LNCAP (cell line): Measurements from ENCODE around the gene PTPN4.

Experiments
- TF ChIP-seq, protein P1 (sequence below): fragments of 450-650 bp; IDR thresholded peaks from 2 replicates; pipeline ENCODE4 v1.5.1; 2017; ENCODE audit warnings: mild to moderate bottlenecking

Gene PTPN4

DNA sequence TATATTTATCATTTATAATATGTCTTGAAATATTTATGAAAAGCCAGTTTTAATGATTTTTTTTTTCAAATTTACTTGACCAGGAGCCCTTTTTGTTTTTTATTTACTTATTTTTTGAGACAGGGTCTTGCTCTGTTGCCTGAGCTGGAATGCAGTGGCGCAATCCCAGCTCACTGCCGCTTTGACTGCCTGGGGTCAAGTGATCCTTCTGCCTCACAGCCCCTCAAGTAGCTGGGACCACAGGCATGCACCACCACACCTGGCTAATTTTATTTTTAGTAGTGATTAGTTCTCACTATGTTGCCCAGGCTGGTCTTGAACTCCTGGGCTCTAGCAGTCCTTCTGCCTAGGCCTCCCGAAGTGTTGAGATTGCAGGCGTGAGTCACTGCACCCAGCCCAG lies 258.8 kb downstream of the PTPN4 start:
- TF ChIP-seq, protein P1, sequence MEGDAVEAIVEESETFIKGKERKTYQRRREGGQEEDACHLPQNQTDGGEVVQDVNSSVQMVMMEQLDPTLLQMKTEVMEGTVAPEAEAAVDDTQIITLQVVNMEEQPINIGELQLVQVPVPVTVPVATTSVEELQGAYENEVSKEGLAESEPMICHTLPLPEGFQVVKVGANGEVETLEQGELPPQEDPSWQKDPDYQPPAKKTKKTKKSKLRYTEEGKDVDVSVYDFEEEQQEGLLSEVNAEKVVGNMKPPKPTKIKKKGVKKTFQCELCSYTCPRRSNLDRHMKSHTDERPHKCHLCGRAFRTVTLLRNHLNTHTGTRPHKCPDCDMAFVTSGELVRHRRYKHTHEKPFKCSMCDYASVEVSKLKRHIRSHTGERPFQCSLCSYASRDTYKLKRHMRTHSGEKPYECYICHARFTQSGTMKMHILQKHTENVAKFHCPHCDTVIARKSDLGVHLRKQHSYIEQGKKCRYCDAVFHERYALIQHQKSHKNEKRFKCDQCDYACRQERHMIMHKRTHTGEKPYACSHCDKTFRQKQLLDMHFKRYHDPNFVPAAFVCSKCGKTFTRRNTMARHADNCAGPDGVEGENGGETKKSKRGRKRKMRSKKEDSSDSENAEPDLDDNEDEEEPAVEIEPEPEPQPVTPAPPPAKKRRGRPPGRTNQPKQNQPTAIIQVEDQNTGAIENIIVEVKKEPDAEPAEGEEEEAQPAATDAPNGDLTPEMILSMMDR: no peak

DNA sequence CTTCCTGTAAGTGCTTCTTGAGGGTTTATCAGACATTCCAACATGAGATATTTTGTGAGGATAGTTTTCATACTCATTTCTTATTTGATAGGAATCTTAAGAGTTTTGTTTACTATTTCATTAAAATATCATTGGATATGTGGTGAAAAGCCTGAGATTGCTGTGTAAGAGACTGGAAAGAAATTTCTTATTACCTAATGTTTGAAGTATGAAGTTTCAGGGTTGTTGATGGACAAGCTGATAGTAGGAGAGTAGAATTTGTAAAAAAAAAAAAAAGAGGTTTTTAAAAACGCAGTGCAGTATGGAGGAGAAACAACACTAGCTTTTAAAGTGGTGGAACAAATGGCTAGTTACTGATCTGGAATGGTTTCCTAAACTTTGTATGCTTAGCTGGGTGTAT lies 260.8 kb downstream of the PTPN4 start:
- TF ChIP-seq, protein P1: no peak

DNA sequence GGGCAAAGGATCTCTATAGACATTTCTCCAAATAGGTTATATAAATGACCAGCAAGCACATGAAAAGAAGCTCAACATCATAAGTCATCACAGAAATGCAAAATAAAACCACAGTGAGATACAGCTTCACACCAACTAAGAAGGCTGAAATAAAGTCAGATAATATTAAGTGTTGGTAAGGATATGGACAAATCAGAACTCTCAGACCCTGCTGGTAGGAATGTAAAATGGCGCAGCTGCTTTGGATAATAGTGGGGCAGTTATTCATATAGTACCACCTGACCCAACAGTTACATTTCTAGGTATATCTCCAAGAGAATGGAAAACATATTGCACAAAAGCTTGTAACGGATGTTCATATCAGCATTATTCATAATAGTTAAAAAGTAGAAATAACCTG lies 267.2 kb downstream of the PTPN4 start:
- TF ChIP-seq, protein P1: no peak

DNA sequence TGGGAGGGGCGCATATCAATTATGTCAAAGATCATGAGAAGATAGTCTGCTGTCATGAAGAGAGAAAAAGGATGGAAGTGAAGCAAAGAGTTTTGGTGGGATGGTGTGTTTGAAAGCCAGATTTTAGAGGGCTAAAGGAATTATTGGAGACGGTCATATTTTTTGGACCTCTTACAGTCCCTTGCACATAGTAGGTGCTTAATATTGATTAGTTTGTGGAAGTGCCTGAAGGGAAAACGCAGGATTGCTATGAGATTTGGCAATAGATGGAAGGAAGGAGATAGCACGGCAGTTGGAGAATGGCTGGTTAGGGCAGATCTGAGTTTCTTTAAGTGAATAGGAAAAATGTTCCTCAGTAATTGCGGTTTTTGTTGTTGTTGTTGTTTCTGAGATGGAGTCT lies 269.1 kb downstream of the PTPN4 start:
- TF ChIP-seq, protein P1: no peak

DNA sequence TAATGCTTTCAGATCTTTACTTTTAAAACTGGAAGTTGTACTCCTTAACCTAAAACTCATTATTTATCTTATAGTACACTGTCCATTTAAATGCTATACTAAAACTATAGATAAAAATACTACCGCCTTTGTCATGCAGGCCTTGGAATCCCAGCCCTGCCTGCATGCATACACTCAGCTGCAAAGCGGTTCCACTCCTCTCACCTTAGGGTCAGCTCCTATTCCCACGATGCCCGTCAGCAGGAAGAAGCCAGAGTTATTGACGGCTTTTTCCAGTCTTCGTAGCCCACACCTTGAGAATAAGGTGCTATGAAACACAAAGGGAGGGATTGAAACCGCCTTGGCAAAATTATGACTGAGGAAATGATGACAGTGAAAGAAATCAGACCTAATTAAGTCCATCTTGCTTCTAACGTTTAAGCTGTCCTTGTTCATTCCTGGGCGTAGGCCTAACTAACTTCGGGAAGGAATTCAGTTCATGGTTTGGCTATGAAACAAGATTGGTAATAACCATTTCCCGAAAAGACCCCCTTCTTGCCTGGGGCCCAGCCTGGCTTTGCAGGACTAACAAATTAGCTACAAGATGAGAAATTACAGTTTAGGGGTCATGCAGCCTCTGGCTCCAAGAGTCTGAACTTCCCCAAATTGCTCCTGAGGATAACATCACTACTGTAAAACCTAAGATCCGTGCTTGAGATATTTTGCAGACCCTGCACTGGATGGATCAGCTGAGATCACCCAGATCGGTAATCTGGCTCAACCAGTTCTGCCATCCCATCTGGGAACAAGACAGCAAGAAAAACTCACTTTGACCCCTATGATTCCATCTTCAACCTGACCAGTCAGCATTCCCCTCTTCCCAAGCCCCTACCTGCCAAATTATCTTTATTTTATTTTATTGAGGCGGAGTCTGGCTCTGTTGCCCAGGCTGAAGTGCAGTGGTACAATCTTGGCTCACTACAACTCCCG lies 270.2 kb downstream of the PTPN4 start:
- TF ChIP-seq, protein P1: no peak

DNA sequence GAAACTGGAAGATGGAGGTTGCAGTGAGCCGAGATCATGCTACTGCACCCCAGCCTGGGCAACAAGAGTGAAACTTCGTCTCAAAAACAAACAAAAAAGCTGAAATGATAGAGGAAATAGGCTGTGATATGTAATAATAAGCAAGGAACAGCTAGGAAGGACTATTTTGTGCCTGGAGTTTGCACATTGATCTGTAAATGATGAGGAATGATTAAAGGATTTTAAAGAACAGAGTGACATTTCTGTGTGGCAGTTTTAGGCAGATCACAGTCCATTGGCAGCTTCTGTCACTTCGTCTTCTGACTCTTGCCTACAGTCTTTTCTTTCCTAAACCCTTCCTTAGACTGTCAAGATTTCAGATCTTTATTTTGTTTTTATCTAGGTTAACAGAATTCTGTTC lies 272.6 kb downstream of the PTPN4 start:
- TF ChIP-seq, protein P1: no peak
